Sigmoid colon (tissue), 7 donors: ENCODE data around the gene ZNF787. TPM values are rescaled to one million over a fixed set of nuclear protein-coding genes. Genes with fewer than 3 reads are reported as not detected.

ENCODE experiments used
- DNase-seq: peaks from one replicate; pipeline ENCODE4 v3.0.0-alpha.2; 2019
- H3K27ac ChIP-seq, 4 donors: fragments of 200-600 bp; sonication (generic); one replicate each; pipeline ENCODE4 v1.5.1; 2016 to 2019; ENCODE audit warnings: mild to moderate bottlenecking in 1 of 4
- H3K27me3 ChIP-seq, 3 donors: fragments of 200-600 bp; sonication (generic); one replicate each; pipeline ENCODE4 v1.5.1; 2019; ENCODE audit warnings: mild to moderate bottlenecking in 1 of 3
- H3K36me3 ChIP-seq, 4 donors: fragments of 200-600 bp; sonication (generic); one replicate each; pipeline ENCODE4 v1.5.1; 2016 to 2019
- H3K4me1 ChIP-seq, 4 donors: fragments of 200-600 bp; sonication (generic); one replicate each; pipeline ENCODE4 v1.5.1; 2017 to 2019
- H3K4me3 ChIP-seq, 4 donors: fragments of 200-600 bp; sonication (generic); one replicate each; pipeline ENCODE4 v1.5.1; 2017 to 2019; ENCODE audit warnings: mild to moderate bottlenecking in 2 of 4, moderate library complexity in 1 of 4
- H3K9me3 ChIP-seq, 4 donors: fragments of 200-600 bp in 3 of 4; sonication (generic) in 3 of 4; one replicate each; pipeline versions ENCODE4 v1.5.1 to v1.6.1; 2013 to 2019
- EP300 ChIP-seq, 4 donors: sonication (generic); formaldehyde crosslinking; IDR thresholded peaks; one replicate each; pipeline ENCODE4 v1.6.1; 2017; ENCODE audit warnings: antibody characterized with exemption in 4 of 4
- POLR2A ChIP-seq, 2 donors: fragments of 450-650 bp; IDR thresholded peaks; one replicate each; pipeline ENCODE4 v1.6.1; 2016; ENCODE audit warnings: antibody characterized with exemption in 2 of 2, mild to moderate bottlenecking in 2 of 2, moderate library complexity in 2 of 2
- POLR2AphosphoS5 ChIP-seq, 4 donors: sonication (generic); formaldehyde crosslinking; IDR thresholded peaks; one replicate each; pipeline ENCODE4 v1.6.1; 2017; ENCODE audit warnings: antibody characterized with exemption in 4 of 4
- WGBS, 2 donors: extraction: QIAGEN DNeasy Blood & Tissue Kit; methylation state at CpG; one replicate each; pipeline ENCODE4 v1.1.7; 2013; 5-methylcytosine and 5-hydroxymethylcytosine counted together
- intact Hi-C: fragments of 100-400 bp; cut with DNase I; formaldehyde crosslinking; loops from one replicate; pipeline ENCODE4 v1.15.1; 2023
- polyA plus RNA-seq, 3 donors: library from polyadenylated mRNA; stranded (reverse); fragments of 200-250 nt; gene quantifications; one replicate each; pipeline ENCODE4 v1.2.3, GENCODE V29; 2013
- total RNA-seq, 4 donors: library from RNA; depleted of rRNA; stranded (reverse); fragments of >200 nt; gene quantifications; one replicate each; pipeline ENCODE4 v1.1.0, GENCODE V29; 2016
- TF ChIP-seq, protein P1 (sequence below), 4 experiments: fragments of 450-650 bp in 3 of 4; fragments of 200-600 bp in 1 of 4; IDR thresholded peaks; one replicate each; pipeline ENCODE4 v1.5.1; 2016 to 2019; ENCODE audit warnings: antibody characterized with exemption in 4 of 4, mild to moderate bottlenecking in 3 of 4, moderate library complexity in 2 of 4
- donor health status: healthy with polysubstance abuse.
- donor health status: Bipolar disorder and iron deficiency.
- donor health status: healthy.

Gene ZNF787
- total and polyA plus RNA-seq, 7 donors: 11.0 to 38.3 (median 14.1) TPM

DNA sequence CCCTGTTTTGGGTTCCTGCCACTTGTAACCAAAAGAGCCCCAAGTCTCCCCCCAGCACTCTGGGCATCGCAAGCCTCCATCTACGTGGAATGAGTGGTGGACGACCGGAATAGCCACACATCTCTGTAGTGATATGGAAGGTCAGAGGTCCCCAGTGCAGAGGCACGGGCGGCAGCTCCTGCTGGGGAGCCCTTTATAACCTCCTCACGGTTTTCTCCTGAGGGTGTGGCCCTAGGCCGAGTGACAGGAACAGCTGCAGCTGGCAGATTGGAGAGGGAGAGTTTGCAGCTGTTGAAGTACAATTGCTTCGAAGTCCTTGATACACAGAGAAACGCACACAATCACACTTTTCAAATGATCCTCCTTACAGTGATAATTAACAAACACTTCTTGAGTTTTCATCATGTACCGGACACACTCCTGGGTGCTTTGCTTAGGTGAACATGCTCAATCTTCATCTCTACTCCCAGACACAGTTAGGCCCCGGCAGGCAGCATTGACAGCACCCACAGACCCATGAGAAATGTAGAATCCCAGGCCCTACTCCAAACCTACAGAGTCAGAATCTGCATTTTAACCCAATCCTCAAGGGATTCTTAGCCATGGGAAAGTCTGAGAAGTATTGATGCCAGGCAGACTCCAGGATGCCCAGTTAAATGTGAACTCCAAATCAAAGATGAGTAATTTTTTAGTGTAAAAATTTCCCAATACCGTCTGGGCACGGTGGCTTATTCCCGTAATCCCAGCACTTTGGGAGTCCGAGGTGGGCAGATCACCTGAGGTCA, 4.9 kb upstream of the ZNF787 start:
- intact Hi-C loops: no loop called here
- DNase-seq: no peak
- no peak overlapping the region for H3K4me3 ChIP-seq
- WGBS, 2 donors: 21 to 65% methylated on average over 16 of the region's 16 CpGs
- H3K27ac ChIP-seq: no peak overlapping the region
- H3K4me1 ChIP-seq: peaks cover 0 to 6% (median 2%) of the 10 kb centered on the region in 4 donors
- no peaks in the 10 kb centered on the region for H3K27me3 ChIP-seq
- TF ChIP-seq POLR2A (IDR thresholded peaks at IDR 0.05): no peak
- TF ChIP-seq, protein P1, sequence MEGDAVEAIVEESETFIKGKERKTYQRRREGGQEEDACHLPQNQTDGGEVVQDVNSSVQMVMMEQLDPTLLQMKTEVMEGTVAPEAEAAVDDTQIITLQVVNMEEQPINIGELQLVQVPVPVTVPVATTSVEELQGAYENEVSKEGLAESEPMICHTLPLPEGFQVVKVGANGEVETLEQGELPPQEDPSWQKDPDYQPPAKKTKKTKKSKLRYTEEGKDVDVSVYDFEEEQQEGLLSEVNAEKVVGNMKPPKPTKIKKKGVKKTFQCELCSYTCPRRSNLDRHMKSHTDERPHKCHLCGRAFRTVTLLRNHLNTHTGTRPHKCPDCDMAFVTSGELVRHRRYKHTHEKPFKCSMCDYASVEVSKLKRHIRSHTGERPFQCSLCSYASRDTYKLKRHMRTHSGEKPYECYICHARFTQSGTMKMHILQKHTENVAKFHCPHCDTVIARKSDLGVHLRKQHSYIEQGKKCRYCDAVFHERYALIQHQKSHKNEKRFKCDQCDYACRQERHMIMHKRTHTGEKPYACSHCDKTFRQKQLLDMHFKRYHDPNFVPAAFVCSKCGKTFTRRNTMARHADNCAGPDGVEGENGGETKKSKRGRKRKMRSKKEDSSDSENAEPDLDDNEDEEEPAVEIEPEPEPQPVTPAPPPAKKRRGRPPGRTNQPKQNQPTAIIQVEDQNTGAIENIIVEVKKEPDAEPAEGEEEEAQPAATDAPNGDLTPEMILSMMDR (IDR thresholded peaks at IDR 0.05): no peak
- TF ChIP-seq EP300 (IDR thresholded peaks at IDR 0.05): no peak
- no peak for TF ChIP-seq POLR2AphosphoS5 (IDR thresholded peaks at IDR 0.05)
- H3K9me3 ChIP-seq: no peaks in the 10 kb centered on the region
- H3K36me3 ChIP-seq: no peaks in the 10 kb centered on the region

DNA sequence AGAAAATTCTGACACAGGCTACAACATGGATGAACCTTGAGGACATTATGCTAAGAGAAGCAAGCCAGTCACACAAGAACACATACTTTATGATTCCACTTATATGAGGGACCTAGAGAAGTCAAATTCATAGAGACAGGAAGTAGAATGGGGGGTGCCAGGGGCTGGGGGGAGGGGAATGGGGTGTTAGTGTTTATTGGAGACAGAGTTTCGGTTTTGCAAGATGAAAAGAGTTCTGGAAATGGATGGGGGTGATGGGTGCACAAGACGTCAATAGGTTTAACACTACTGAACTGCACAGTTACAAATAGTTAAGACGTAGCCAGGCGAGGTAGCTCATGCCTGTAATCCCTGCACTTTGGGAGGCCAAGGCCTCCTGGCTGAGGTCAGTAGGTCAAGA, 3.5 kb upstream of the ZNF787 start:
- DNase-seq: no peak
- H3K4me1 ChIP-seq: peaks cover 0 to 14% (median 9%) of the 10 kb centered on the region in 4 donors
- intact Hi-C loops: no loop called here
- H3K4me3 ChIP-seq: no peak overlapping the region
- TF ChIP-seq EP300 (IDR thresholded peaks at IDR 0.05) (no peak), POLR2AphosphoS5 (IDR thresholded peaks at IDR 0.05) (no peak), POLR2A (IDR thresholded peaks at IDR 0.05) (no peak)
- TF ChIP-seq, protein P1 (IDR thresholded peaks at IDR 0.05): no peak
- H3K36me3 ChIP-seq: no peaks in the 10 kb centered on the region
- 77 to 93% methylated on average over 4 of the region's 4 CpGs for WGBS, 2 donors
- no peaks in the 10 kb centered on the region for H3K27me3 ChIP-seq
- H3K9me3 ChIP-seq: no peaks in the 10 kb centered on the region
- no peak overlapping the region for H3K27ac ChIP-seq

DNA sequence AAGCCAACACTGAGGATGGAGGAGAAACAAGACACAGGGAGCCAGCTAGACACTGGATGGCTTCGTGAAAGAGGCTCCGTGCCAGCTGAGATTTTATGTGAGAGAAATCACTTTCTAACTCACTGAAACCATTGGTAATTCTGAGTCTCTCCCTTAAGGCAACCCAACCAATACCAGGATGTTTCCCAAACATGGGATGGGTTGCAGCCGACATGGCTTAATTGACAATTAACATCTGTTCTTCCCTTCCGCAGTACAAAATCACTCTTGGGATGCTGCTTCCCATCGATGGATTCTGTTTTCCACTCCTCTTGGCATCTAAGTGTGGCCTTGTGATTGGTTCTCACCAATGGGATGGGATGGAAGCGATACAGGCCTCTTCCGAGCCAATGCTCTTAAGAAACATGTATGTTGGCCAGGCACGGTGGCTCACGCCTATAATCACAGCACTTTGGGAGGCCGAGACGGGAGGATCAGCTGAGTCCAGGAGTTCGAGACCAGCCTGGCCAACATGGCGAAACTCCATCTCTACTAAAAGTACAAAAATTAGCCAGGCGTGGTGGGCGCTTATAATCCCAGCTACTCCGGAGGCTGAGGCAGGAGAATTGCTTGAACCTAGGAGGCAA, 2.3 kb upstream of the ZNF787 start:
- intact Hi-C loops: no loop called here
- H3K36me3 ChIP-seq: no peaks in the 10 kb centered on the region
- no peak overlapping the region for H3K4me3 ChIP-seq
- TF ChIP-seq POLR2AphosphoS5 (IDR thresholded peaks at IDR 0.05) (no peak), EP300 (IDR thresholded peaks at IDR 0.05) (no peak)
- TF ChIP-seq, protein P1 (IDR thresholded peaks at IDR 0.05): no peak
- 88 to 91% methylated on average over 16 of the region's 16 CpGs for WGBS, 2 donors
- H3K27me3 ChIP-seq: no peaks in the 10 kb centered on the region
- no peaks in the 10 kb centered on the region for H3K9me3 ChIP-seq
- no peak for DNase-seq
- no peak overlapping the region for H3K27ac ChIP-seq
- H3K4me1 ChIP-seq: peaks cover 0 to 26% (median 21%) of the 10 kb centered on the region in 4 donors

DNA sequence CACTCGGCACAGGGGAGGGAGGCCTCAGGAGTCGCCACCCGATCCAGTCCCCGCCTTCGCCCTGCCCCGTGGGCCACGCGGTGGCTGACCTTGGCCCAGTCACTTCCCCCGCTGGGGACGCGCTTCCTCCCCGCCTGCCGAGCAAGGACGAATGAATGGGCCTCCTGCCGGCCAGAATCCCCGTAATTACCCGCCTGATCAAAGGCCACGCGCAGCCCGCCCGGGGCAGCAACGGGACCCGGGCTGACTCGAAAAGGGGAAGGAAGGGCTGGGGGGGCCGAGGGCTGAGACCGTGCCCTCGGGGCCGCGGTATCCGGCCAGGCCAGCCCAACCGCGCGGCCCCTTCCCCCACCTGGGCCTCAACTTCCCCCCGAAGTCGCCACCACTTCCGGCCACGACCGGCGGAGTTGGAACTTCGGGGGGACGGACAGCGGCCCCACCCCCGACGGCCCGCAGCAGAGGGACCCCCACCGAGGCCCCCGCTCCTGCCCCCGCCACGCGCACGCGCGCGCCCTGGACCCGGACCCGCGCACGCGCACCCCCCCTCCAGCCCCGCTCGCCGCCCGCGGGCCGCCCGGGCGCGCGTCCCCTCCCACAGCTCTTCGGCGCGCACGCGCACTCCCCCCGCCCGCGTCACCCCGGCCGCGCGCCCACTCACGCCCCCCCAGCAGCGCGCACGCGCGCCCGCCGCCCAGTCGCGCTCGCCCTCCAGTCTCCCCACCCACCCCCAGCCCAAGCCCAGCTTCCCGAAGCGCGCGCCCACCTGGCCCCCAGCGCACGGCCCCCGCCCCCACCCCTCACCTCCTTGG, 520 bp downstream of the ZNF787 start:
- DNase-seq: peak; percentile 83
- TF ChIP-seq POLR2AphosphoS5 (IDR thresholded peaks at IDR 0.05) (peak in 3 of 4 donors; percentile 8 to 49 (median 32)), POLR2A (IDR thresholded peaks at IDR 0.05) (no peak), EP300 (IDR thresholded peaks at IDR 0.05) (no peak)
- TF ChIP-seq, protein P1 (IDR thresholded peaks at IDR 0.05): peak in 1 of 4 experiments; percentile 24
- Histone ChIP-seq H3K27me3 (no peaks in the 10 kb centered on the region), H3K4me1 (peaks cover 0 to 43% (median 34%) of the 10 kb centered on the region in 4 donors), H3K27ac (peak overlapping the region; percentile 95 to 98 (median 96)), H3K4me3 (peak overlapping the region; percentile 92 to 95 (median 93)), H3K9me3 (no peaks in the 10 kb centered on the region), H3K36me3 (peaks cover 0 to 2% (median 0%) of the 10 kb centered on the region in 4 donors)
- intact Hi-C loops: loop anchor here (1.0 to 2.0 kb wide), 2 partner anchors 16 to 20 kb away; no protein-coding TSS in a partner anchor
- WGBS, 2 donors: 1% methylated on average over 99 of the region's 99 CpGs
